T-cell (primary cell): ENCODE results near the gene TMSB10. TPM values are rescaled to one million over a fixed set of nuclear protein-coding genes. Genes with fewer than 3 reads are reported as not detected.

ENCODE experiments used
- ATAC-seq, 4 experiments: fragments of 200-7000 bp in 3 of 4; fragments of 150-1000 bp in 1 of 4; cut with Tn5 transposase; replicated peaks in 1 of 4; 1 replicate in 3 of 4; 2 replicates in 1 of 4; pipeline ENCODE4 v1.10.0; 2021; ENCODE audit warnings: moderate library complexity in 3 of 4, mild to moderate bottlenecking in 2 of 4, moderate number of reproducible peaks in 1 of 4
- CTCF ChIA-PET, 2 donors: fragments of 300-600 bp; sonication (Branson Sonifier 250); formaldehyde crosslinking; loops; one replicate each; lab custom pipeline; 2022; ENCODE audit warnings: antibody characterized with exemption in 2 of 2; lab: Charles Lee
- POLR2A ChIA-PET, 2 donors: fragments of 300-600 bp; sonication (Branson Sonifier 250); formaldehyde crosslinking; loops; one replicate each; lab custom pipeline; 2022; ENCODE audit warnings: antibody characterized with exemption in 2 of 2; lab: Charles Lee
- DNase-seq, 35 experiments: peaks; one replicate each; pipeline versions ENCODE4 v3.0.0 to v3.0.0-alpha.2; 2013 to 2023
- H3K27ac ChIP-seq: one replicate; pipeline ENCODE4 v1.5.1; 2013; ENCODE audit warnings: low read length
- H3K27me3 ChIP-seq, 2 experiments: replicated peaks in 1 of 2; 1 replicate in 1 of 2; 2 replicates in 1 of 2; pipeline versions ENCODE4 v1.6.1 to v1.7.0; 2013; ENCODE audit warnings: low read length in 1 of 2, mixed read lengths in 1 of 2; ENCODE audit not compliant: control insufficient read depth in 2 of 2, insufficient read depth in 2 of 2; ENCODE audit errors: extremely low read depth in 1 of 2
- H3K36me3 ChIP-seq, 2 donors: 1 replicate in 1 of 2; 2 replicates in 1 of 2; pipeline versions ENCODE4 v1.6.1 to v1.7.0; 2013; ENCODE audit warnings: low read length in 1 of 2; ENCODE audit not compliant: control insufficient read depth in 2 of 2, insufficient read depth in 1 of 2; ENCODE audit errors: extremely low read depth in 1 of 2
- H3K4me1 ChIP-seq, 2 experiments: 1 replicate in 1 of 2; 2 replicates in 1 of 2; pipeline versions ENCODE4 v1.6.1 to v1.7.0; 2013; ENCODE audit warnings: low read length in 2 of 2, mixed read lengths in 1 of 2; ENCODE audit not compliant: insufficient read depth in 2 of 2, control insufficient read depth in 1 of 2; ENCODE audit errors: extremely low read depth in 1 of 2
- H3K4me3 ChIP-seq, 2 donors: 1 replicate in 1 of 2; 2 replicates in 1 of 2; pipeline versions ENCODE4 v1.5.1 to v1.7.0; 2013; ENCODE audit warnings: mild to moderate bottlenecking in 2 of 2, low read length in 1 of 2, moderate library complexity in 1 of 2; ENCODE audit not compliant: control insufficient read depth in 1 of 2; ENCODE audit errors: extremely low read depth in 1 of 2
- H3K9me3 ChIP-seq: 2 replicates; pipeline ENCODE4 v1.7.0; 2013
- H3K27ac Mint-ChIP-seq, 2 donors: one replicate each; pipeline ENCODE4 v1.8.0; 2020 to 2021; ENCODE audit warnings: mild to moderate bottlenecking in 2 of 2, mixed read lengths in 2 of 2
- H3K27me3 Mint-ChIP-seq, 2 donors: one replicate each; pipeline ENCODE4 v1.8.0; 2021 to 2022; ENCODE audit warnings: mixed read lengths in 2 of 2
- H3K36me3 Mint-ChIP-seq: one replicate; pipeline ENCODE4 v1.8.0; 2021; ENCODE audit warnings: mixed read lengths
- H3K4me1 Mint-ChIP-seq, 3 donors: one replicate each; pipeline ENCODE4 v1.8.0; 2020 to 2022; ENCODE audit warnings: mixed read lengths in 3 of 3, mild to moderate bottlenecking in 1 of 3
- H3K4me3 Mint-ChIP-seq, 3 donors: one replicate each; pipeline ENCODE4 v1.8.0; 2020 to 2022; ENCODE audit warnings: mild to moderate bottlenecking in 3 of 3, mixed read lengths in 3 of 3, moderate library complexity in 3 of 3
- H3K9me3 Mint-ChIP-seq, 3 donors: one replicate each; pipeline ENCODE4 v1.8.0; 2020 to 2022; ENCODE audit warnings: mixed read lengths in 3 of 3
- WGBS: methylation state at CpG from one replicate; pipeline ENCODE4 v1.1.5; 2013; ENCODE audit warnings: missing lambda C conversion rate; ENCODE audit not compliant: insufficient coverage; 5-methylcytosine and 5-hydroxymethylcytosine counted together
- total RNA-seq, 35 experiments: library from RNA in 6 of 35; stranded (reverse) in 6 of 35; fragments of 120-200 nt in 1 of 35; gene quantifications; one replicate each; pipeline versions ENCODE4 v1.2.1 to v1.2.4 and lab custom pipeline; 2013 to 2026

Gene TMSB10
- total RNA-seq, 5 donors from 2014 or later (not counting 1 experiment from before 2014, with no cell fraction given) = 1,423 to 1,890 (median 1,689) TPM

- no peaks in the 10 kb centered on the region for H3K9me3 Mint-ChIP-seq
- ChIA-PET CTCF (no interaction called here), POLR2A (interaction anchor here in 1 of 2 donors (1.1 kb wide), 1 partner anchor 385 kb away, joined by 3 read pairs; the partner anchor contains the start of gene DNAH6)
- H3K4me1 Mint-ChIP-seq = peaks cover 45 to 70% (median 65%) of the 10 kb centered on the region in 3 donors
- Histone ChIP-seq H3K27me3 (no peaks in the 10 kb centered on the region), H3K4me3 (no peak overlapping the region), H3K4me1 (peaks cover 19 to 34% of the 10 kb centered on the region in 2 experiments), H3K9me3 (no peaks in the 10 kb centered on the region), H3K36me3 (no peaks in the 10 kb centered on the region), H3K27ac (no peak overlapping the region)
- H3K36me3 Mint-ChIP-seq = peaks cover 1% of the 10 kb centered on the region
- peak overlapping the region; percentile 97 to 99 for H3K27ac Mint-ChIP-seq
- no peak for DNase-seq
- H3K4me3 Mint-ChIP-seq = no peak overlapping the region
- no CpG with 5 or more reads among the region's 1 CpG for WGBS
- H3K27me3 Mint-ChIP-seq = no peaks in the 10 kb centered on the region
- ATAC-seq = no peak
Measured at GRCh38 chr2:84900971-84901370, 4.5 kb upstream of the TMSB10 start.

GRCh38 chr2:84901593-84902120, 3.8 kb upstream of the TMSB10 start:
- no peak overlapping the region for H3K4me3 Mint-ChIP-seq
- peak overlapping the region; percentile 79 to 97 for H3K27ac Mint-ChIP-seq
- peaks cover 19 to 34% of the 10 kb centered on the region in 2 experiments for H3K4me1 ChIP-seq
- 71% methylated on average over 1 of the region's 2 CpGs for WGBS
- no peak for DNase-seq
- ATAC-seq = no peak
- peaks cover 46 to 63% (median 58%) of the 10 kb centered on the region in 3 donors for H3K4me1 Mint-ChIP-seq
- no peaks in the 10 kb centered on the region for H3K9me3 ChIP-seq
- H3K4me3 ChIP-seq = no peak overlapping the region
- no peak overlapping the region for H3K27ac ChIP-seq
- peaks cover 0 to 6% of the 10 kb centered on the region in 2 donors for H3K36me3 ChIP-seq
- no peaks in the 10 kb centered on the region for H3K27me3 ChIP-seq
- ChIA-PET CTCF (interaction anchor here in 1 of 2 donors (1.2 kb wide), 1 partner anchor 8 kb away, joined by 4 read pairs; no protein-coding TSS in a partner anchor), POLR2A (interaction anchor here in 1 of 2 donors (1.1 kb wide), 1 partner anchor 385 kb away, joined by 3 read pairs; the partner anchor contains the start of gene DNAH6)
- H3K9me3 Mint-ChIP-seq = no peaks in the 10 kb centered on the region
- H3K36me3 Mint-ChIP-seq = peaks cover 8% of the 10 kb centered on the region
- H3K27me3 Mint-ChIP-seq = no peaks in the 10 kb centered on the region

GRCh38 chr2:84902526-84902925, 2.9 kb upstream of the TMSB10 start:
- POLR2A ChIA-PET = no interaction called here
- H3K4me1 ChIP-seq = peaks cover 22 to 37% of the 10 kb centered on the region in 2 experiments
- H3K36me3 ChIP-seq = peaks cover 0 to 6% of the 10 kb centered on the region in 2 donors
- ATAC-seq (no peak), DNase-seq (no peak)
- no peaks in the 10 kb centered on the region for H3K9me3 ChIP-seq
- H3K9me3 Mint-ChIP-seq = no peaks in the 10 kb centered on the region
- peaks cover 16% of the 10 kb centered on the region for H3K36me3 Mint-ChIP-seq
- H3K27ac Mint-ChIP-seq = peak overlapping the region; percentile 80 to 83
- no peaks in the 10 kb centered on the region for H3K27me3 Mint-ChIP-seq
- peaks cover 46 to 64% (median 61%) of the 10 kb centered on the region in 3 donors for H3K4me1 Mint-ChIP-seq
- no peak overlapping the region for H3K27ac ChIP-seq
- H3K27me3 ChIP-seq = no peaks in the 10 kb centered on the region
- CTCF ChIA-PET = interaction anchor here (1.2 to 1.5 kb wide), 2 partner anchors 9 to 24 kb away, joined by 4 read pairs; no protein-coding TSS in a partner anchor
- H3K4me3 Mint-ChIP-seq = peak overlapping the region in 1 of 3 donors; percentile 35
- no CpG with 5 or more reads among the region's 4 CpGs for WGBS
- no peak overlapping the region for H3K4me3 ChIP-seq

GRCh38 chr2:84904151-84904550, 1.3 kb upstream of the TMSB10 start:
- 89% methylated on average over 5 of the region's 9 CpGs for WGBS
- Mint-ChIP-seq H3K36me3 (peaks cover 16% of the 10 kb centered on the region), H3K9me3 (peaks cover 3 to 6% (median 4%) of the 10 kb centered on the region in 3 donors), H3K4me1 (peaks cover 46 to 64% (median 61%) of the 10 kb centered on the region in 3 donors), H3K27ac (peak overlapping the region; percentile 93 to 94), H3K27me3 (no peaks in the 10 kb centered on the region), H3K4me3 (peak overlapping the region; percentile 91 to 96 (median 94))
- Histone ChIP-seq H3K36me3 (peaks cover 0 to 6% of the 10 kb centered on the region in 2 donors), H3K4me1 (peaks cover 23 to 37% of the 10 kb centered on the region in 2 experiments), H3K4me3 (peak overlapping the region in 1 of 2 donors; percentile 88), H3K27ac (no peak overlapping the region), H3K27me3 (no peaks in the 10 kb centered on the region), H3K9me3 (no peaks in the 10 kb centered on the region)
- ATAC-seq (no peak), DNase-seq (no peak)
- POLR2A ChIA-PET = interaction anchor here (0.6 to 2.2 kb wide), 6 partner anchors 24 to 370 kb away, joined by 3 to 6 read pairs (median 3); no protein-coding TSS in a partner anchor
- CTCF ChIA-PET = interaction anchor here (0.6 to 1.6 kb wide), 5 partner anchors 20 to 415 kb away, joined by 3 to 5 read pairs (median 4); no protein-coding TSS in a partner anchor

- Histone ChIP-seq H3K4me1 (peaks cover 26 to 38% of the 10 kb centered on the region in 2 experiments), H3K27ac (peak overlapping the region; percentile 76), H3K27me3 (no peaks in the 10 kb centered on the region), H3K9me3 (no peaks in the 10 kb centered on the region), H3K4me3 (peak overlapping the region; percentile 88 to 89), H3K36me3 (peaks cover 0 to 6% of the 10 kb centered on the region in 2 donors)
- ChIA-PET POLR2A (interaction anchor here (0.6 to 2.2 kb wide), 5 partner anchors 16 to 370 kb away, joined by 3 to 9 read pairs (median 3); no protein-coding TSS in a partner anchor), CTCF (interaction anchor here (0.6 to 1.6 kb wide), 3 partner anchors 19 to 22 kb away, joined by 3 to 4 read pairs (median 4); no protein-coding TSS in a partner anchor)
- 0% methylated on average over 8 of the region's 21 CpGs for whole genome bisulfite sequencing
- Mint-ChIP-seq H3K4me3 (peak overlapping the region; percentile 91 to 96 (median 94)), H3K27ac (peak overlapping the region; percentile 93 to 94), H3K36me3 (peaks cover 16% of the 10 kb centered on the region), H3K27me3 (no peaks in the 10 kb centered on the region), H3K9me3 (peaks cover 7 to 12% (median 7%) of the 10 kb centered on the region in 3 donors), H3K4me1 (peaks cover 48 to 64% (median 59%) of the 10 kb centered on the region in 3 donors)
- DNase-seq (peak in 12 of 35 experiments; percentile 12 to 55 (median 33)), ATAC-seq (peak in 2 of 4 experiments; percentile 4 to 13)
Measured at GRCh38 chr2:84904717-84905174, 710 bp upstream of the TMSB10 start.
